Type B pancreatic cell (in vitro differentiated cells): ENCODE results near the gene SMG6. TPM values are rescaled to one million over a fixed set of nuclear protein-coding genes. Genes with fewer than 3 reads are reported as not detected.
"Not testable (repeated sequence)": the region's sequence is repeated elsewhere in the genome, so short reads cannot be mapped to it uniquely, and the experiment has no call there.

Experiments used
- DNase-seq: peaks from one replicate; pipeline ENCODE4 v3.0.0; 2021; ENCODE audit warnings: mixed read lengths; ENCODE audit not compliant: unreplicated experiment; ENCODE audit errors: extremely low spot score
- H3K27ac Mint-ChIP-seq: 2 replicates; pipeline ENCODE4 v1.8.0; 2021; ENCODE audit warnings: mild to moderate bottlenecking, mixed read lengths
- H3K27me3 Mint-ChIP-seq: 2 replicates; pipeline ENCODE4 v1.8.0; 2021; ENCODE audit warnings: mixed read lengths
- H3K36me3 Mint-ChIP-seq: 2 replicates; pipeline ENCODE4 v1.8.0; 2021; ENCODE audit warnings: mixed read lengths
- H3K4me1 Mint-ChIP-seq: one replicate; pipeline ENCODE4 v1.8.0; 2021; ENCODE audit warnings: mixed read lengths; ENCODE audit not compliant: unreplicated experiment
- H3K4me3 Mint-ChIP-seq: 2 replicates; pipeline ENCODE4 v1.8.0; 2021; ENCODE audit warnings: mild to moderate bottlenecking, mixed read lengths
- H3K9me3 Mint-ChIP-seq: 2 replicates; pipeline ENCODE4 v1.8.0; 2021; ENCODE audit warnings: mixed read lengths
- total RNA-seq: library from RNA; stranded (reverse); gene quantifications from 2 replicates; pipeline ENCODE4 v1.2.1, GENCODE V29; 2021; ENCODE audit warnings: low replicate concordance
- TF ChIP-seq, protein P1 (sequence below): fragments of 200-600 bp; sonication (generic); conservative IDR thresholded peaks from 2 replicates; pipeline ENCODE4 v1.5.0; 2021; ENCODE audit warnings: antibody characterized with exemption, mild to moderate bottlenecking

The SMG6 gene
- total RNA-seq, 1 donor from 2014 or later, result 39.0 TPM

DNA sequence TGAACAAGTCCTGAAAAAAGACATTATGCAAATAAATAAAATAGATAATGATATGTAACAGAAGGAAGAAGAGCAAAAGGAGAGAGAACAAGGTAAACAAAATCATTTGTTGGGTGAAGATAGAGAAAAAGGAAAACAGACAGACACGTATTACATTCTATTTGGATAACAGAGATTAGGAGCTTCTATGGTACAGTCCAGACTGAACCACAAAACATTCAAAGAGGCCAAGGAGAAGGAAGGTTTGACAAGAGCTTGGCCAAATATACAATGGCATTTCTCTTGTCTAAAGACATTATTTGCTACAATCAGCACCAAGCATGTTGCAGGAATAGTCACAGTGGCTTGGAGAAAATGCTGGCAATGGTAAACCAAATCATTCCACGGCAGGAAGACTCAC lies 29.2 kb downstream of the SMG6 start:
- Mint-ChIP-seq H3K36me3 (peaks cover 10% of the 10 kb centered on the region), H3K4me3 (no peak overlapping the region), H3K9me3 (no peaks in the 10 kb centered on the region), H3K4me1 (no peaks in the 10 kb centered on the region), H3K27ac (no peak overlapping the region), H3K27me3 (no peaks in the 10 kb centered on the region)
- TF ChIP-seq, protein P1, sequence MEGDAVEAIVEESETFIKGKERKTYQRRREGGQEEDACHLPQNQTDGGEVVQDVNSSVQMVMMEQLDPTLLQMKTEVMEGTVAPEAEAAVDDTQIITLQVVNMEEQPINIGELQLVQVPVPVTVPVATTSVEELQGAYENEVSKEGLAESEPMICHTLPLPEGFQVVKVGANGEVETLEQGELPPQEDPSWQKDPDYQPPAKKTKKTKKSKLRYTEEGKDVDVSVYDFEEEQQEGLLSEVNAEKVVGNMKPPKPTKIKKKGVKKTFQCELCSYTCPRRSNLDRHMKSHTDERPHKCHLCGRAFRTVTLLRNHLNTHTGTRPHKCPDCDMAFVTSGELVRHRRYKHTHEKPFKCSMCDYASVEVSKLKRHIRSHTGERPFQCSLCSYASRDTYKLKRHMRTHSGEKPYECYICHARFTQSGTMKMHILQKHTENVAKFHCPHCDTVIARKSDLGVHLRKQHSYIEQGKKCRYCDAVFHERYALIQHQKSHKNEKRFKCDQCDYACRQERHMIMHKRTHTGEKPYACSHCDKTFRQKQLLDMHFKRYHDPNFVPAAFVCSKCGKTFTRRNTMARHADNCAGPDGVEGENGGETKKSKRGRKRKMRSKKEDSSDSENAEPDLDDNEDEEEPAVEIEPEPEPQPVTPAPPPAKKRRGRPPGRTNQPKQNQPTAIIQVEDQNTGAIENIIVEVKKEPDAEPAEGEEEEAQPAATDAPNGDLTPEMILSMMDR, result no peak
- no peak for DNase-seq

DNA sequence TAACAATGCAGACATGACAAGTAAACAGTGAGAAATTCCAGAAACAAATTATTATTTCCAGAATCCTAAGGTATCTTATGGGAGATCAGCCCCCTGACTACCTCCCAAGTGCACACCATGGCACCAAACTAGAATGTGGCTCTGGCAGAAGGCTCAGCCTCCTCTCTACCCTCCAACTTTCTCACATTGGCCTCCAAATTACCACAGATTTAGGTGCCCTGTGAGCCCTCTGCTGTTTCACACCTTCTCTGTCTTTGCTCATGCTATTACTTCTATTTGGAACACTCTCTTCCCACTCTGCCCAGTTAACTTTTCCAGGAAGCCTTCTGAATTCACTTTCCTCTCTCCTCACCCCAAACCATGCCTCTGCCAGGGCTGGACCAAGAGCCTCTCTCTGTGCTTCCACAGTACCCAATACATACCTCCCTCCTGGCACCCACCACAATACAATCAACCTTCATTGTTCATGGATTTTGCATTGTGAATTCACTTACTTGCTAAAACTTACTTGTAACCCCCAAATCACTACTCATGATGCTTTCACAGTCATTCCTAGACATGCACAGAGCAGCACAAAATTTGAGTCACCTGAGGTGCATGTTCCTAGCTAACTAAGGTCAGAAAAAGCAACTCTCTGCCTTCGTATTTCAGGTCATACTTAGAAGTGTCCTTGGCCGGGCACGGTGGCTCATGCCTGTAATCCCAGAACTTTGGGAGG lies 31.4 kb downstream of the SMG6 start:
- Mint-ChIP-seq H3K27me3 (no peaks in the 10 kb centered on the region), H3K36me3 (peaks cover 10% of the 10 kb centered on the region), H3K27ac (no peak overlapping the region), H3K4me1 (no peaks in the 10 kb centered on the region), H3K4me3 (no peak overlapping the region), H3K9me3 (no peaks in the 10 kb centered on the region)
- no peak for DNase-seq
- TF ChIP-seq, protein P1, result no peak

DNA sequence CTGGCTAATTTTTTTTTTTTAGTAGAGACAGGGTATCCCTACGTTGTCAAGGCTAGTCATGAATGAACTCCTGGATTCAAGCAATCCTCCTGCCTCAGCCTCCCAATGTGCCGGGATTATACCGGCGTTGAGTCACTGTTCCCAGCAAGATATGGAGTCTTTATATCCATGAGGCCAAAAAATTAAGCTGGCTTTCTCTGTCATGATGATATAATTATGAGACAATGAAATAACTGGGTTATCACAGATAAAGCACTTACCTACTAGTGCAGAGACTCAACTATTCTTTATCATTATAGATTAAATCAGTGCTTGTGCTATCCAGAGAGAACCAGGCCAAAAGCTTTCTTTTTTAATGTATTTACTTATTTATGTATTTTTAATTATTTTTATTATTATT lies 36.2 kb downstream of the SMG6 start:
- Mint-ChIP-seq H3K27ac (no peak overlapping the region), H3K9me3 (no peaks in the 10 kb centered on the region), H3K4me3 (no peak overlapping the region), H3K36me3 (no peaks in the 10 kb centered on the region), H3K4me1 (peaks cover 9% of the 10 kb centered on the region), H3K27me3 (no peaks in the 10 kb centered on the region)
- TF ChIP-seq, protein P1, result no peak
- no peak for DNase-seq

DNA sequence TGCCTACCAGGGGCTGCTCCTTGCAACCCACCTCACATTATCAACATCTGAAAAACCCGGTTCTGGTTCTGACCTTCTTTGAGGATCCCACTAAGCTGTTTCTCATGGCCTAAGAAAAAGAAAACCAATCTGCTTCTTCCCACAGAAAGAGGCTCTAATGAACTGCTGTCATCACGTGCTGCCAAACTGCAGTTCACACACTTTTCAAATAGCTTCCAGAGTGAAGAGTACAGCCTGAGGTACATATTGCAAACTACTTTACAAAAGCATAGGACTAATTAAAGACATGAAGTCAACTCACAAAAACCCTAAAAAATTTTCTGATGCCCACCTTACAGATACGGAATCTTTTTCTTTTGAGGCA lies 36.7 kb downstream of the SMG6 start:
- H3K9me3 Mint-ChIP-seq, result no peaks in the 10 kb centered on the region
- peaks cover 2% of the 10 kb centered on the region for H3K36me3 Mint-ChIP-seq
- no peak overlapping the region for H3K4me3 Mint-ChIP-seq
- no peak for DNase-seq
- peaks cover 9% of the 10 kb centered on the region for H3K4me1 Mint-ChIP-seq
- H3K27ac Mint-ChIP-seq, result no peak overlapping the region
- TF ChIP-seq, protein P1, result no peak
- H3K27me3 Mint-ChIP-seq, result no peaks in the 10 kb centered on the region

DNA sequence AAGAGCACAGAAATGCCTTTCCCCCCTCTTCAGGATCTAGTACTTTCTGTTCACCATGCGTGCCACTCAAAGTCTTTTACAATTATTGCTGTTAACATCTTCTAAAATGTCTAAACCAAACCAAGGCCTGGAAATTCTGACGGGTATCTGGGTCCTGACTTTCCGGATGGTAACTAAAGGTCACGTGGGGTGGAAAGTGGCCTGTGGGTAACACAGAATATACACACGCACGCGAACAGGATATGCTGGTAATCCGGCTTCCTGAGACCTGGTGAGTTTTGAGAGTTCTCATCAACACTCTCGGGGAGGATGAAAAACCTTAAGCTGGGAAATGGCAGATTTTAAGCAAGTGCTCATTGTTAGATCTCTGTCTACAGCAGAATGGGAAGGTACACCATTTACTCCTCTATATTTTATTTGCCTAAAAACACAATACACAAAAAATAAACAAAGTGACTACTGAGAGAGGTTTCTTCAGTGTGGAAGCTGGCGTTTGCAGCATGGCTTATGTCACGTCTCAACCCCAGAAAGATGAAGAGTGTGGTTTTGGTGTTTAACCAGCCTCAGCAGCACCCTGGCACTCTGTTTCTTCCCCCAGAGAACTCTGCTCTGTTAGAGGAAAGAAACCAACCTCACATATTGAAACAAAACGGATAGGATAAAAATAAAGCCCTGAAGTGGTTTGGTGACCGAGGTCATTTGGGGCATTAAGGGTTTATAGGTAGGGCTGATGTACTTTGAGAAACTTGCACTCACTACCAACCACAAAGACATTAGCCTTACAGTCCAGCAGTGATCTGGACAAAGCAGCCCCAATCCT lies 37.3 kb downstream of the SMG6 start:
- Mint-ChIP-seq H3K36me3 (peaks cover 8% of the 10 kb centered on the region), H3K27me3 (no peaks in the 10 kb centered on the region), H3K9me3 (no peaks in the 10 kb centered on the region), H3K27ac (no peak overlapping the region), H3K4me1 (peaks cover 9% of the 10 kb centered on the region), H3K4me3 (no peak overlapping the region)
- DNase-seq, result no peak
- TF ChIP-seq, protein P1, result no peak

DNA sequence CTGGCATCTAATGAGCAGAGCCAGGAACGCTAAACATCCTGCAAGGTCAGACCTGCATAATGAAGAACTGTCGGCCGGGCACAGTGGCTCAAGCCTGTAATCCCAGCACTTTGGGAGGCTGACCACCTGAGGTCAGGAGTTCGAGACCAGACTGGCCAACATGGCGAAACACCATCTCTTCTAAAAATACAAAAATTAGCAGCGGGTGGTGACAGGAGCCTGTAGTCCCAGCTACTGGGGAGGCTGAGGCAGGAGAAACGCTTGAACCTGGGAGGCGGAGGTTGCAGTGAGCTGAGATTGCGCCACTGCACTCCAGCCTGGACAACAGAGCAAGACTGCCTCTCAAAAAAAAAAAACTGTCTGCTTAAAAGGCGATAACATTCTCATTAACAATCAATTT lies 38.4 kb downstream of the SMG6 start:
- not testable (repeated sequence) for H3K4me1 Mint-ChIP-seq, H3K4me3 Mint-ChIP-seq, H3K27me3 Mint-ChIP-seq, DNase-seq, H3K9me3 Mint-ChIP-seq, H3K27ac Mint-ChIP-seq, H3K36me3 Mint-ChIP-seq
